HepG2 (cell line): ENCODE data around the gene SOBP. TPM values are rescaled to one million over a fixed set of nuclear protein-coding genes. Genes with fewer than 3 reads are reported as not detected.

Experiments used
- ATF7-NPFF ChIP-seq: sonication (generic); formaldehyde crosslinking; IDR thresholded peaks from 2 replicates; pipeline ENCODE4 v1.8.1; 2023; ENCODE audit warnings: mild to moderate bottlenecking, low read depth, missing genetic modification reagents, moderate library complexity
- CCDC6 ChIP-seq: sonication (generic); formaldehyde crosslinking; IDR thresholded peaks from 2 replicates; pipeline ENCODE4 v1.8.1; 2022; ENCODE audit warnings: mild to moderate bottlenecking, missing genetic modification reagents, moderate library complexity
- CREB1 ChIP-seq, 2 experiments: fragments of 450-650 bp in 1 of 2; IDR thresholded peaks; 2 replicates each; pipeline ENCODE4 v1.6.1; 2016 to 2017; ENCODE audit warnings: control low read depth in 1 of 2, mild to moderate bottlenecking in 1 of 2, missing compliant biosample characterization in 1 of 2, missing genetic modification characterization in 1 of 2
- GPBP1L1 ChIP-seq: sonication (generic); formaldehyde crosslinking; IDR thresholded peaks from 2 replicates; pipeline ENCODE4 v1.5.0; 2020; ENCODE audit warnings: mild to moderate bottlenecking, missing genetic modification reagents
- GTF2F1 ChIP-seq: fragments of 150-350 bp; IDR thresholded peaks from 2 replicates; pipeline ENCODE4 v1.6.1; 2014; ENCODE audit warnings: low read length
- HINFP ChIP-seq: sonication (generic); formaldehyde crosslinking; IDR thresholded peaks from 2 replicates; pipeline ENCODE4 v1.4.0; 2020; ENCODE audit warnings: low read depth, mild to moderate bottlenecking, missing genetic modification reagents
- JUND ChIP-seq: sonication (generic); formaldehyde crosslinking; IDR thresholded peaks from 2 replicates; pipeline ENCODE4 v1.8.0; 2022; ENCODE audit warnings: mild to moderate bottlenecking, missing genetic modification reagents
- KLF9 ChIP-seq: IDR thresholded peaks from 2 replicates; pipeline ENCODE4 v1.6.1; 2016; ENCODE audit warnings: low read depth
- MTA3 ChIP-seq: sonication (generic); formaldehyde crosslinking; IDR thresholded peaks from 2 replicates; pipeline ENCODE4 v1.4.0; 2020; ENCODE audit warnings: missing genetic modification reagents
- SIN3B ChIP-seq: fragments of 150-350 bp; IDR thresholded peaks from 2 replicates; pipeline ENCODE4 v1.6.1; 2014; ENCODE audit warnings: low read length
- STAG1 ChIP-seq: sonication (generic); formaldehyde crosslinking; IDR thresholded peaks from 2 replicates; pipeline ENCODE4 v1.4.0; 2020; ENCODE audit warnings: missing genetic modification reagents
- ZNF142 ChIP-seq: sonication (generic); formaldehyde crosslinking; IDR thresholded peaks from 2 replicates; pipeline ENCODE4 v1.4.0; 2020; ENCODE audit warnings: missing genetic modification reagents
- ZNF264 ChIP-seq: sonication (generic); formaldehyde crosslinking; IDR thresholded peaks from 2 replicates; pipeline ENCODE4 v1.4.0; 2020; ENCODE audit warnings: missing genetic modification reagents
- ZNF382 ChIP-seq: sonication (generic); formaldehyde crosslinking; IDR thresholded peaks from 2 replicates; pipeline ENCODE4 v1.5.0; 2020; ENCODE audit warnings: missing genetic modification reagents, mild to moderate bottlenecking, borderline replicate concordance
- ZNF468 ChIP-seq: sonication (generic); formaldehyde crosslinking; IDR thresholded peaks from 2 replicates; pipeline ENCODE4 v1.8.0; 2022; ENCODE audit warnings: mild to moderate bottlenecking, moderate library complexity, missing genetic modification reagents
- ZNF562 ChIP-seq: sonication (generic); formaldehyde crosslinking; IDR thresholded peaks from 2 replicates; pipeline ENCODE4 v1.8.0; 2022; ENCODE audit warnings: missing genetic modification reagents, borderline replicate concordance
- ZNF598 ChIP-seq: sonication (generic); formaldehyde crosslinking; IDR thresholded peaks from 2 replicates; pipeline ENCODE4 v1.5.1; 2020; ENCODE audit warnings: mild to moderate bottlenecking, missing genetic modification reagents, borderline replicate concordance
- ZNF674 ChIP-seq: sonication (generic); formaldehyde crosslinking; IDR thresholded peaks from 2 replicates; pipeline ENCODE4 v1.5.0; 2020; ENCODE audit warnings: low read depth, mild to moderate bottlenecking, missing genetic modification reagents
- ZNF891 ChIP-seq: sonication (generic); formaldehyde crosslinking; IDR thresholded peaks from 2 replicates; pipeline ENCODE4 v1.5.0; 2020; ENCODE audit warnings: mild to moderate bottlenecking, missing genetic modification reagents
- polyA plus RNA-seq, 8 experiments: library from polyadenylated mRNA; depleted of rRNA in 3 of 8; stranded (reverse) in 7 of 8; unstranded in 1 of 8; fragments of >200 nt; fragmentation: Illumina TruSeq in 4 of 8; extraction: Trizol in 4 of 8; gene quantifications; 2 replicates each; pipeline versions ENCODE4 v1.2.1 to v1.2.3, GENCODE V29; 2011 to 2016; ENCODE audit warnings: low read depth in 4 of 8, missing spikeins in 1 of 8, mixed read lengths in 1 of 8; ENCODE audit not compliant: insufficient read depth in 1 of 8
- total RNA-seq, 5 experiments: library from RNA; depleted of rRNA; stranded (reverse); fragments of >200 nt; fragmentation: Illumina TruSeq; extraction: Trizol; gene quantifications; 2 replicates each; pipeline ENCODE4 v1.2.3, GENCODE V29; 2016; ENCODE audit warnings: low read depth in 1 of 5
- TF ChIP-seq, protein P1 (sequence below): sonication (generic); formaldehyde crosslinking; IDR thresholded peaks from 2 replicates; pipeline ENCODE4 v1.8.0; 2022; ENCODE audit warnings: mild to moderate bottlenecking, missing genetic modification reagents, moderate library complexity

The SOBP gene
- total and polyA plus RNA-seq, 2 of the 13 experiments (the other 11 are each of a cell fraction or from before 2014, with no cell fraction given) = 1.5 to 6.9 TPM

DNA sequence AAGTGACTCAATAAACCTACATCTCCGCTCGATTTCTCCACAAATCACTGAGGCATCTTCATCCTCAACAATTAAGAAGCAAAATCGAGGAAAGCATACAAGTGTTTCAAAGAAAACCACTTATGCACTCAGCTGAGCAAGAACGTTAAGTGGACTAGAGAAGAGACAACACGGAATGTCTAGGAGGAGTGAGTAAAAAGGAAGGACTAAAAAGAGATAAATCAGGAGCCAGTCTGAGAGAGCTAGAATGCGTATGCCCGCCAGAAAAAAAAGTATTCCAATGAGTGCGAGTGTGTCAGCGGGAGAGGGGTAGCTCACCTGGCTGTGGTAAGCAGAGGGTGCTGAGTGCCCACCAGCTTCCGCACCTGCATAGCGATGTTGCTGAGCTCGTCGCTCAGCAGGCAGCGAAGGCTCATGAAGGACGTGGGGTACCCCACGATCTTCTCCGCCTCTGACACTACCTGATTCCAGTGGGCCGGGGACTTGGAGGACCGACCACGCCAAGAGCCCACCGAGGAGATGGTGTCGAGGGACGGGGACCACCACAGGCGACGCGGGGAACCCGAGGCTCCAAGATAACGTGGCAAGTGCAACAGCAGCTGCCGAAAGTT lies 31.1 kb upstream of the SOBP start (continued):
- TF ChIP-seq JUND (no peak), GTF2F1 (no peak), ZNF891 (CRISPR knock-in tag) (no peak), ZNF598 (CRISPR knock-in tag) (peak; percentile 73; the same call in 1 of the 2 replicates), HINFP (no peak), ZNF468 (0 out of 2 replicates have a peak, but pooled peaks have one; percentile 54), STAG1 (CRISPR knock-in tag) (peak; percentile 1; the same call in 1 of the 2 replicates), SIN3B (no peak), MTA3 (no peak), ZNF382 (CRISPR knock-in tag) (no peak), KLF9 (no peak), ZNF142 (CRISPR knock-in tag) (peak; percentile 35; the same call in 1 of the 2 replicates), ZNF264 (CRISPR knock-in tag) (no peak), CREB1 (IDR thresholded peaks at IDR 0.05) (no peak), CREB1 (CRISPR knock-in tag; IDR thresholded peaks at IDR 0.05) (no peak), ZNF674 (CRISPR knock-in tag) (no peak), ZNF562 (CRISPR knock-in tag) (no peak), GPBP1L1 (no peak), CCDC6 (CRISPR knock-in tag) (no peak), ATF7-NPFF (CRISPR knock-in tag) (no peak)
- TF ChIP-seq, protein P1, sequence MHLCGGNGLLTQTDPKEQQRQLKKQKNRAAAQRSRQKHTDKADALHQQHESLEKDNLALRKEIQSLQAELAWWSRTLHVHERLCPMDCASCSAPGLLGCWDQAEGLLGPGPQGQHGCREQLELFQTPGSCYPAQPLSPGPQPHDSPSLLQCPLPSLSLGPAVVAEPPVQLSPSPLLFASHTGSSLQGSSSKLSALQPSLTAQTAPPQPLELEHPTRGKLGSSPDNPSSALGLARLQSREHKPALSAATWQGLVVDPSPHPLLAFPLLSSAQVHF (CRISPR knock-in tag) = no peak
